Astrocyte (in vitro differentiated cells and primary cell): ENCODE data around the gene ENOX1.

Experiments used
- CTCF ChIP-seq: IDR thresholded peaks from 2 replicates; pipeline ENCODE4 v1.5.1; 2011; ENCODE audit warnings: low read depth, mild to moderate bottlenecking, inconsistent platforms, low read length, moderate library complexity; ENCODE audit not compliant: insufficient read depth
- EZH2 ChIP-seq: IDR thresholded peaks from 2 replicates; pipeline ENCODE4 v1.6.1; 2012; ENCODE audit warnings: mild to moderate bottlenecking, low read length, inconsistent platforms; ENCODE audit not compliant: insufficient read depth

- no peak for TF ChIP-seq CTCF
- TF ChIP-seq EZH2: no peak
These were observed 134.0 kb downstream of the ENOX1 start for GRCh38 chr13:43652760-43653159.
